Thyroid gland (tissue), 4 donors: ENCODE measurements around the gene USP21. TPM values are rescaled to one million over a fixed set of nuclear protein-coding genes. Genes with fewer than 3 reads are reported as not detected.
A peak's percentile ranks its signal among the peaks of the same experiment; 100 is the strongest.
"Not testable (repeated sequence)": the region's sequence is repeated elsewhere in the genome, so short reads cannot be mapped to it uniquely, and the experiment has no call there.

Experiments
- DNase-seq, 2 donors: peaks; one replicate each; pipeline ENCODE4 v3.0.0-alpha.2; 2019
- H3K27ac ChIP-seq, 3 donors: fragments of 200-600 bp; sonication (generic); 1 replicate in 2 of 3; 2 replicates in 1 of 3; pipeline ENCODE4 v1.5.1; 2016 to 2019; ENCODE audit warnings: mild to moderate bottlenecking in 1 of 3, moderate library complexity in 1 of 3
- H3K27me3 ChIP-seq: fragments of 200-600 bp; sonication (generic); one replicate; pipeline ENCODE4 v1.5.1; 2019
- H3K36me3 ChIP-seq, 2 donors: fragments of 200-600 bp; sonication (generic); one replicate each; pipeline ENCODE4 v1.5.1; 2016 to 2019
- H3K4me1 ChIP-seq, 2 donors: fragments of 200-600 bp; sonication (generic); one replicate each; pipeline ENCODE4 v1.5.1; 2017 to 2019
- H3K4me3 ChIP-seq, 3 donors: fragments of 200-600 bp; sonication (generic); replicated peaks in 1 of 3; 1 replicate in 2 of 3; 2 replicates in 1 of 3; pipeline ENCODE4 v1.5.1; 2016; ENCODE audit warnings: mild to moderate bottlenecking in 1 of 3
- H3K9me3 ChIP-seq: fragments of 200-600 bp; sonication (generic); one replicate; pipeline ENCODE4 v1.5.1; 2017
- CTCF ChIP-seq, 6 experiments: fragments of 200-600 bp in 3 of 6; fragments of 450-650 bp in 3 of 6; sonication (generic) in 3 of 6; IDR thresholded peaks; one replicate each; pipeline ENCODE4 v1.5.1; 2016 to 2019; ENCODE audit warnings: antibody characterized with exemption in 6 of 6, mild to moderate bottlenecking in 2 of 6, inconsistent platforms in 1 of 6, moderate library complexity in 1 of 6
- POLR2A ChIP-seq, 2 donors: fragments of 450-650 bp; IDR thresholded peaks; one replicate each; pipeline ENCODE4 v1.6.1; 2017; ENCODE audit warnings: antibody characterized with exemption in 2 of 2, mild to moderate bottlenecking in 2 of 2, moderate library complexity in 1 of 2
- WGBS, 2 donors: methylation state at CpG; one replicate each; pipeline ENCODE4 v1.1.5; 2017; 5-methylcytosine and 5-hydroxymethylcytosine counted together
- intact Hi-C: fragments of 100-400 bp; cut with DNase I; formaldehyde crosslinking; loops from one replicate; pipeline ENCODE4 v1.15.1; 2023
- total RNA-seq, 4 donors: library from RNA; depleted of rRNA; stranded (reverse); fragments of >200 nt; gene quantifications; one replicate each; pipeline ENCODE4 v1.2.3, GENCODE V29; 2016

The USP21 gene
- total RNA-seq, 4 donors from 2014 or later = 21.2 to 27.6 (median 23.0) TPM

- H3K27ac ChIP-seq = no peak overlapping the region
- H3K4me1 ChIP-seq = peaks cover 20 to 25% of the 10 kb centered on the region in 2 donors
- WGBS, 2 donors = 88 to 93% methylated on average over 2 of the region's 2 CpGs
- H3K36me3 ChIP-seq = no peaks in the 10 kb centered on the region
- intact Hi-C loops = no loop called here
- no peaks in the 10 kb centered on the region for H3K9me3 ChIP-seq
- no peak for DNase-seq
- H3K27me3 ChIP-seq = no peaks in the 10 kb centered on the region
- TF ChIP-seq CTCF (IDR thresholded peaks at IDR 0.05) (no peak), POLR2A (IDR thresholded peaks at IDR 0.05) (no peak)
- H3K4me3 ChIP-seq = no peak overlapping the region
Observed at GRCh38 chr1:161114556-161114955, 44.7 kb upstream of the USP21 start.

GRCh38 chr1:161115132-161115711 is 44.1 kb upstream of the USP21 start:
- peaks cover 20 to 32% of the 10 kb centered on the region in 2 donors for H3K4me1 ChIP-seq
- H3K36me3 ChIP-seq = no peaks in the 10 kb centered on the region
- H3K27ac ChIP-seq = no peak overlapping the region
- TF ChIP-seq POLR2A (IDR thresholded peaks at IDR 0.05) = no peak
- TF ChIP-seq CTCF (IDR thresholded peaks at IDR 0.05) = no peak
- intact Hi-C loops = no loop called here
- no peaks in the 10 kb centered on the region for H3K9me3 ChIP-seq
- H3K27me3 ChIP-seq = no peaks in the 10 kb centered on the region
- H3K4me3 ChIP-seq = no peak overlapping the region
- WGBS, 2 donors = 90 to 94% methylated on average over 12 of the region's 12 CpGs
- DNase-seq = no peak

- H3K27ac ChIP-seq, H3K36me3 ChIP-seq, H3K4me3 ChIP-seq, intact Hi-C loops, DNase-seq, H3K9me3 ChIP-seq, H3K27me3 ChIP-seq: not testable (repeated sequence)
- 90 to 91% methylated on average over 6 of the region's 6 CpGs for WGBS, 2 donors
- H3K4me1 ChIP-seq = peaks cover 20 to 36% of the 10 kb centered on the region in 2 donors
Observed at GRCh38 chr1:161115961-161116360, 43.3 kb upstream of the USP21 start.

- DNase-seq = peak; percentile 83 to 84
- Histone ChIP-seq H3K9me3 (no peaks in the 10 kb centered on the region), H3K4me1 (peaks cover 20 to 36% of the 10 kb centered on the region in 2 donors), H3K27ac (peak within 1 kb of the TSS; percentile 78 to 93 (median 93)), H3K27me3 (no peaks in the 10 kb centered on the region), H3K4me3 (peak within 1 kb of the TSS; percentile 77 to 92 (median 79)), H3K36me3 (peaks cover 20 to 24% of the 10 kb centered on the region in 2 donors)
- intact Hi-C loops = no loop called here
- TF ChIP-seq CTCF (IDR thresholded peaks at IDR 0.05) = no peak
- TF ChIP-seq POLR2A (IDR thresholded peaks at IDR 0.05) = peak; percentile 9 to 91
- 0 to 1% methylated on average over 26 to 57 of the region's 58 CpGs for WGBS, 2 donors
Observed at GRCh38 chr1:161117759-161118581, 41.3 kb upstream of the USP21 start, which contains the start of the genes NIT1 and PFDN2. Gene NIT1, plus strand, starts transcription at chr1:161118105. Its CDS starts 72 bp downstream, at chr1:161118177. Gene PFDN2, minus strand, starts transcription at chr1:161118037. Its CDS starts 11 bp downstream, at chr1:161118026.

GRCh38 chr1:161119092-161119903 is 40.0 kb upstream of the USP21 start:
- DNase-seq = peak; percentile 59 to 76
- Histone ChIP-seq H3K4me3 (peak overlapping the region in 1 of 3 donors; percentile 79), H3K9me3 (no peaks in the 10 kb centered on the region), H3K4me1 (peaks cover 20 to 36% of the 10 kb centered on the region in 2 donors), H3K36me3 (peaks cover 30 to 35% of the 10 kb centered on the region in 2 donors), H3K27ac (peak overlapping the region; percentile 78 to 93 (median 93)), H3K27me3 (no peaks in the 10 kb centered on the region)
- intact Hi-C loops = no loop called here
- TF ChIP-seq POLR2A (IDR thresholded peaks at IDR 0.05) (no peak), CTCF (IDR thresholded peaks at IDR 0.05) (peak in 3 of 6 experiments; percentile 24 to 39 (median 27))
- WGBS, 2 donors = 28 to 31% methylated on average over 10 of the region's 10 CpGs
